Hematopoietic multipotent progenitor cell (in vitro differentiated cells): ENCODE measurements around the gene S100A7A. TPM values are rescaled to one million over a fixed set of nuclear protein-coding genes. Genes with fewer than 3 reads are reported as not detected.

Source experiments
- DNase-seq, 3 donors: peaks; one replicate each; pipeline ENCODE4 v3.0.0-alpha.2; 2011 to 2015; ENCODE audit warnings: low read depth in 2 of 3, low spot score in 2 of 3
- total RNA-seq: library from RNA; depleted of rRNA; stranded (reverse); fragments of >200 nt; gene quantifications from one replicate; pipeline ENCODE4 v1.2.3, GENCODE V29; 2012

Gene S100A7A
- not detected for total RNA-seq

DNA sequence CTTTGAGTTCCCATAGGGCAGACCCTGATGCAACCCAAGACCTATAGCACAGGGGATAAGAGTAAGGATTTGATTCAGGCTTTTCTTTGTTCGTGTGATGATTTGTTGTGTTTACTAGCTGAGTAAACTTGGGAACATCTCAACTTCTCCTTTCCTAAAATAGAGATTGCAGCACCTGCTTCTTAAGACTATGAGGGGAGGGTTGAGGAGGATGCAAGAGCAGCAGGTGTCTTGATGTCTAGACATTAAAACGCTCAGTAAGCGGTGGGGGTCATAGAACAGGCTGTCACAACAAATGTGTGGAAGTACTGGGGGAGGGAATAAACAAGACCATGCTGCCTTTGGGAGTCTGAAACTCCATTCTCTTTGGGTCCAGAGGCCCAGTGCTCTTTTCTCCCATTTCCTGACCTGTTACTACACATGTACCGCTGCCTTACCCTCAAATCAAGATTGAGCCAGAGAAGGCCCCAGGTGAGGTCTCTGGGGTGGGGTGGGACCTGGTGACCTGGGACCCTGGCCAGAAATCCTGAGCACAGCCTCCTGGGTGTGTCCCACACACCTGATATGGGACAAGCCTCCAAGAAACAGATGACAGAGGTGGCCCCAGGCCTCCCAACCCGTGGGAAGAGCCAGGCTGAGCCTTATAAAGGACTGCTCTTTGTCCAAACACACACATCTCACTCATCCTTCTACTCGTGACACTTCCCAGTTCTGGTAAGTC lies at the start of gene S100A7A:
S100A7A (plus strand) TSS at position 671 of the 721 bp plus-strand sequence. CDS start 1,563 bp downstream, outside the sequence.
- no peak for DNase-seq

DNA sequence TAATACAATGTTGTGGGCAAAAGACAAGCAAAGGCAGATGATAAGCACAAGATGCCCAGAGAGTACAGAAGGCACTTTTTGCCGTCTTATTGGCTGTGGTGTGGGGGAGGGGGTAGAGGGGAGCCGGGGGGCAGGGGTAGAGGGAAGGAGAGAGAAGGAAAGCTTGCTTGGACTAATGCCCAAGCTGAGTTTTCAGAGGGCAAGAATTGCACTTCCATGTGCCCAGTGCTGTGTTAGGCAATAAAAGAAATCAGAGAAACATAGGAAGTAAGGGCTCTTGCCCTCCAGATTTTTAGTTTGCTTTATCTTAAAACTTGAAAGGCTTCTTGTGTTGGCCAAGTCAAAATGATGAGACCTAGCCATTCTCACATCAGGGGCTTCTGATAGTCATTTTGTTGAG lies 49.2 kb upstream of the S100A7A start:
- DNase-seq: no peak

DNA sequence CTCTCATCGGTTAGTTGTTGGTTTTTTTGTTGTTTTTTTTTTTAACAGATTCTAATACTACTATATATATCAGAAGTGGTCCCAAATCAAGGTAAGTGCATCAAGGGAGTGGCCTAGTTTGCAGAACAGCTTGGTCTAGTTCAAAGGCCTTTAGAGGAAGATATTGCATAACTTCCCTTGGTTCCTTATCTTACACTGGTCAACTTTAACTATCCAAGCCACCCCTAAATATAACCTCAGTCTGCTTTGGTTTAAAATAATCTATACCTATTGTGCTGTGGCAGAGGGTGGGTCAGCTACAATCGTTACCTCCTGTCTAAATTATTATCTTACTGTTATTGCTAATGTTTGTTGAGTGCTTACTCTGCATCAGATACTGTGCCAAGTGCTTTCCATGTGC lies 47.8 kb upstream of the S100A7A start:
- DNase-seq: no peak

DNA sequence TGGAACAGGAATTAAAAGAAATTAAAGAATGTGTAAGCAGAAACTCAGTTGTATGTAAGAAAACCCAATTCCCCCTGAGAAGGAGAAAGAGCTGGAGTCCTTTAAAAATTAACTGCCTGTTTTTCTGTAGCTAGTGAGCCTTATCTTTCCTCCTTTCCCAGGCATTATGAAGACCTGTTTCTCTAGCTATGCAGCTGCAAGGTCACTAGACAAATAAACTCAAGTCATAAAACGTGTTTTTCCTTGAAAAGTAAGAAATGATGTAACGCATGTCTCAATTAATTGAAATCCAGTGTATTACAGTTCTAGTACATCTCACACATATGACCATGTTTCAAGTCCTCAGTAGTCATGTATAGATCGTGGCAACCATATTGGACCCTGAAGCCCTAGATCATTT lies 46.2 kb upstream of the S100A7A start:
- DNase-seq: no peak

DNA sequence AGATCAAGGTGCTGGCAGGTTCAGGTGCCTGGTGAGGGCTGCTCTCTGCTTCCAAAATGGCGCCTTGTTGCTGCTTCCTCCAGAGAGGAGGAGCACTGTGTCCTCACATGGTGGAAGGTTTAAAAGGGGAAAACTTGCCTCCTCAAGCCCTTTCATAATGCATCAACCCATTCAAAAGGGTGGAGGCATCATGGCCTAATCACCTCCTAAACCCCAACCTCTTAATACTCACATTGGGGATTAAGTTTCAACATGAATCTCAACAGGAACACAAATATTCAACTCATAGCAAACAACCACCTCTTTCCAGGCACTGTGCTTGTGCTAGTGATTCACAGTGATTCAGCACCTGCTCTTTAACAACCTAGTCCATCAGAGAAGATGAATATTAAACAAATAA lies 45.1 kb upstream of the S100A7A start:
- no peak for DNase-seq

DNA sequence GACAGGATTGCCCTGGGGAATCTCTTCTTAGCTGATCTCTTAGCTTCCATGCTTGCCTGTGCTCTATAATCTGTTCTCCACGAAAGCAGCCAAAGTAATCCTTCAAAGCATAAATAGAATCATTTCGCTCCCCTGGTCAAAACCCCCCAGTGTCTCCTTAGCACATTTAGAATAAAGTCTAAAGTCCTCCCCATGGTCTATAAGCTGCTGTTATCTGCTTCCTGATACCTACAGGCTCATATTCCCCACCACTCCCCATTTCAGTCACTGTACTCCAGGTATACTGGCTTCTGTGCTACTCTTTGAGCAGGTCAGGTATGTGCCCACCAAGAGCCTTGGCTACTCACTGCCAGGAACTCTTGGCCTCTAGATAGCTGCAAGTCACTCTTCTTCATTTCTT lies 43.7 kb upstream of the S100A7A start:
- DNase-seq: no peak

DNA sequence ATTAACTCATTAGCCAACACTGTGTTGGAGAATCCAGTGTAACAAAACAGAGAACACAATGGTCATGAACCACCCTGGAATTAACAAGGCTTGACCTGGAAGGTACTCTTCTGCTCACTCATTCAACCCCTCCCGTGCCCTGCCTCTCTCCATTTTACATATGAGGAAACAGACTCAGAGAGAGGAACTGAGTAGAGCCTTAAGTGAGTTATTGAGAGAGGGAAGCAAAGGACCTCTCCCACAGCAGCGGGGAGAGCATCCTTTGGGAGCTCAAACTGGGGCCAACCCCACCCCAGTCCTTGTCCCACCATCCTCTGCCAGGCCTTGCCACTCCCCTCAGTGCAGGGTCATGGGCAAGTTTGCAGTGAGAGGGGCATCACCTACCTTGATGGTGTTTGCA lies 42.2 kb upstream of the S100A7A start:
- no peak for DNase-seq

DNA sequence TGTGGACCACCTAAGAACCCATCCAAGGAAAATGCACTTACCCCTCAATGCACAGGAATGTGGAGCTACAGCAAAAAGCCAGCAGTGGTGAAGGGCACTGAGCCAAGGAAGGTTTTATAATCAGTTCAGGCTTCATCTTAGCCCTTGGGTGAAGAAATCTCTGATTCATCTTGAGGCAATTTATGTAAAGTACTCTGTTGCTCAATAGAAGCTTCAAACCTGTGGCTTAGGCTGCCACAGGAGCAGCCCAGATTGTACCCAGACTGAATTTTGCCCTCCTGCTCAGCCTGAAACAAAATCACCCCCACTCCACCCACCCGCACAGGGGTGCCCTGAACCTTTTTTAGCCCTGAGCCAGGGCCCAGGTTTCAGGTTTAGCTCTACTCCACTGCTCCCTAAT lies 40.8 kb upstream of the S100A7A start, which contains the start of gene S100A12:
S100A12 (minus strand) TSS at position 111 of the 400 bp plus-strand sequence. CDS start 1,029 bp downstream, outside the sequence.
- no peak for DNase-seq

DNA sequence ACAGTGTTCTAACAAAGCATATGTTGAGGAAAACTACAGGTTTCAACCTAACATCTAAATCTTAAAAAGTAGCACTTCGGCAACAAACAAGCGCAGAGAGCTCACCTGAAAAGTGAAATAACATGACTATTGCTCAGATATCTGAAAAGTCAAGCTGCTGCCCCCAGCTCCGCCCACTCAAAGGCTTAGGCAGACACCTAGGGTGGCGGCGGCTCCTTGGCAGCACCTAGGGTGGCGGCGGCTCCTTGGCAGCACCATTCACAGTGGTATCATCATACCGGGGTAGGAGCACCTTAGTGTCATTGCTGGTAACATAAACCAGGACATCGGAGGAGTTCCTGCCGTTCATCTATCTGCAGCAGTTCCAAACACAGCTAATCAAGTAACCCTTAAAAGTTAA lies 36.7 kb upstream of the S100A7A start:
- no peak for DNase-seq

DNA sequence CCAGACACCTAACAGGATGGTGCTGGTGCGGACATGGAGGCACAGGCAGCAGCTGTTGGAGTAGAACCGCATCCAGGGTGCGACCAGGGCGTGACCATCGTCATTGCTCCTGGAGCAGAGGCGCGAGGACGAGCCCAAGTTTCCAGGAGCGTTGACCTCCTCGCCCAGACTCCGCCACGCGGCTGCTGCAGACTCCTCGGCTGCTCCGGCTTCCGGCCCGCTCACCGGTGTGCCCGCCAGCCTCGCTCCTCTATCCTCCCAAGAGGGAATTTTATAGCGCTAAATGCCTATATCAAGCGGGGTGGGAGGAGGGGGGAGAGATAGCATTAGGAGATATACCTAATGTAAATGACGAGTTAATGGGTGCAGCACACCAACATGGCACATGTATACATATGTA lies 35.6 kb upstream of the S100A7A start:
- no peak for DNase-seq

DNA sequence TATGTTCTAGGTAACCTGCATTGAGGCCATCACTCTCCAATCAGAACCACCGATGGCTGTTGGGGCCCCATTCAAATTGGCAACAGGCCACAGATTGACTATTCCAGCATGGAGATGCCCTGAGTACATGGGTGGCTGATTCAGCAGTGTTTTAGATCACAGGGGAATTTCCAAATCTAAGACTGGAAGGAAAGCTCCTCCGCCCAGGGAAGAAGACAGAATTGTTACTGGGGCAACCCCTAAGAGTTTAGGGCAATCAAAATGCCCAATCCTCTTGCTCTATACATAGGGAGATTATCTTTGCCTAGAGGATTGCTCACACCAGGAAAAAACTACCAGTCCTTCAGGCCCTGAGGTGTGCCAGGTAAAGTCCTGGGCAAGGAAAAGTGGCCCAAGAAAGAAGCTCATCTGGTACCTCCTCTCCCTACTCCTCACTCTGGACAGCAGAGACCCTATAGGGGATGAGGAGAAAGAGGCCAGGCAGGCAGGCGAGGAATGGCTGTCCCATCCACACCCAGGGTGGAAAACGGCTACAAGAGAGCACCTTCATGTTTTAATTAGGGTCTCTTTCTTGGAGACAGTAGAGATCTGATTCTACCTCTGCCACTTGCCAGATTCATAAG lies 31.3 kb upstream of the S100A7A start:
- DNase-seq: no peak

DNA sequence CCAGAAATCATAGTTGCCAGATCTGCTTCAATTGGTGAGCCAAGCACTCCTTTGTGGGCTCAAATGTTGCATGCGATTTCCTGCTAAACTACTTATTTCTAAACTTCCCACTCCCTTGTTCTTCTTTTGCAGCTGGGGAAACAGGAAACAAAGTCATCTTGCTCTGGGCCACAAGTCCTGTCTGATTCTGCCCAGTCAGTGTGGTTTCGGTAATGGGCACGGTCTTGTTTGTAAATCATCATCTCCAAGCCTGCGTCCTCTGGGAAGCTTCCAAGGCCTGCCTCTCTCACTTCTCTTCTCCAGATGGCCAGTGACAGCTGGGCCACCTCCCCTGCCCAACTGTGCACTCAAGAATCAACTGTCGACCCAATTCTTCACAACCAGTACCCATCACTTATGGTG lies 29.8 kb upstream of the S100A7A start:
- DNase-seq: peak in 2 of 3 donors; percentile 72 to 76

DNA sequence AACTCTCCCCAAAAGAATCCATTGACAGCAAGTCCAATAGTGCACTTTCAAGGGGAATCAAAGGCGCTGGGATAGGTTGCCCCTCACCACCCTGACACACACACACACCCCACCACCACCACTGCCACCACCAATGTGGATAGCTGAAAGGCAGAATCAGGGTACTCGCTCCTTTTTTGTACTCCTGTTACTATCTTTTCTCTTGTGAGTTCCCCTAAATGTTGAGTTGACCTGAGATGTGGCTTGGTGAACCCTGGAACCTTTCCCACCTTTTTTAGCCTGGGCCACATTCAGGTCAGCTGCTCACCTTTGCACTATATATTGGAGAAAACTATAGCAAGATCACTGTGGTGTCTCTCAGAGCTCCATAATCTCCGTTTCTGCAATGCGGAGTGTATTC lies 29.3 kb upstream of the S100A7A start:
- no peak for DNase-seq

DNA sequence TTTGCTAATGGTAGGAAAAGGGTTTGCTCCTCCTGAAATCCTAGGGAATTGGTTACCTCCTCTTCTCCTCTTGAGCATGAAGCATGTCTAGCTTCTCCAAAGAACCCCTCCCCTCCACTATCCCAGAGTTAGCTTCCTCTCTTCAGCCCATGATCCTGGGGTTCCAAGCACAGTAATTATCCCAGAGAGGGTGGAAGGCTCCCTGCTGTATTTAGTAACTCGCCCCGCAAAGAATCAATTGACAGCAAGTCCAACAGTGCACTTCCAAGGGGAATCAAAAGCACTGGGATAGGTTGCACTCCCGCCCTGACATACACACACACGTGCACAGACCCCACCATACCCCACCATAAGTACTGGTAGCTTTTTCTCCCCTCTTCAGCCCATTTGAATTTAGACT lies 28.5 kb upstream of the S100A7A start:
- no peak for DNase-seq

DNA sequence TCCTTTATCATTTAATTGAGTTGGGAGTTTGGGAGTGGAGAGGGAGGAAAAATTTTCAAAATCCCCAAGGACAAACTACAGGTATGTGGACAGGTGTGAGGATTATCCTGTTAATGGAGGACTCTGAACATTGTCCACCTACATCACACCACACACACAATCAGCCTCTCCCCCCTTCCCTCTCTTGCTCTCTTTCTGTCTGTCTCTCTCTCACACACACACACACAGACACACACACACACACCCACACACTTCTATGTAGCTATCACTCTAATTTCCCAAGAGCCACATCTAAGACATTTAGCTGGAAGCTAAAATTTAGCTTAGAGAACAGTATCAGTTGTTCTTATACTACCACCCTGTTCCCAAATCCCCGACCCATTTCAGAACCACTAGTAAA lies 26.9 kb upstream of the S100A7A start:
- DNase-seq: no peak

DNA sequence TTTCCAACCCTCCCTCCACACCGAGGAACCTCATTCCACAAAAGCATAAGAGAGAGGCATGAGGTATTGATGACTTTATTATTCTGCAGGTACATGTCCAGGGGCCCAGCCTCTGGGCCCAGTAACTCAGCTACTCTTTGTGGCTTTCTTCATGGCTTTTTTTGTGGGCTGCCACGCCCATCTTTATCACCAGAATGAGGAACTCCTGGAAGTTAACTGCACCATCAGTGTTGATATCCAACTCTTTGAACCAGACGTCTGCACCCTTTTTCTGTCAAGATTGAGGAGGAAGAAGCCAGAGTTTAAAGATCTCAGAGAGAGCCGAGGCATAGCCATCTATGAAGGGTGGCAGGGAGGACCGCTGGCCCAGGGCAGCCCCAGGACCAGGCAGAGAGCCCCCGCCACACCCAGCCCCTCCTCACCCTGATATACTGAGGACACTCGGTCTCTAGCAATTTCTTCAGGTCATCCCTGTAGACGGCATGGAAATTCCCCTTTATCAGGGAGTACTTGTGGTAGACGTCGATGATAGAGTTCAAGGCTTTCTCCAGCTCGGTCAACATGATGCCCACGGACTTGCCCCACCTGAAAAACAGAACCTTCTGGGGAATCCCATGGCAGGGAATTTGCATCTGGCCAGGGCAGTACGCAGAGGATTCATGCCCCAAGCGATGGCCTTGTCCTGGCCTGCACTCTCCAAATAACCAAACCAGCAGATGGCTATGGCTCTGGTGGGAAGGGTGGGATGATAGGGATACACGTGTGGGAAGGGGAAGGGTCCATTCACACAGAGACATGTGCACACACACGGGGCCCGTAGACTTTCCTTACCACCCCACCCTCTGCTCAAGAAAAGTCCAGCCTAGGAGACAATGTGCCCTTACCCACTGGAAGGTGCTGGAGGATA lies 26.1 kb upstream of the S100A7A start:
- DNase-seq: peak in 1 of 3 donors; percentile 50

DNA sequence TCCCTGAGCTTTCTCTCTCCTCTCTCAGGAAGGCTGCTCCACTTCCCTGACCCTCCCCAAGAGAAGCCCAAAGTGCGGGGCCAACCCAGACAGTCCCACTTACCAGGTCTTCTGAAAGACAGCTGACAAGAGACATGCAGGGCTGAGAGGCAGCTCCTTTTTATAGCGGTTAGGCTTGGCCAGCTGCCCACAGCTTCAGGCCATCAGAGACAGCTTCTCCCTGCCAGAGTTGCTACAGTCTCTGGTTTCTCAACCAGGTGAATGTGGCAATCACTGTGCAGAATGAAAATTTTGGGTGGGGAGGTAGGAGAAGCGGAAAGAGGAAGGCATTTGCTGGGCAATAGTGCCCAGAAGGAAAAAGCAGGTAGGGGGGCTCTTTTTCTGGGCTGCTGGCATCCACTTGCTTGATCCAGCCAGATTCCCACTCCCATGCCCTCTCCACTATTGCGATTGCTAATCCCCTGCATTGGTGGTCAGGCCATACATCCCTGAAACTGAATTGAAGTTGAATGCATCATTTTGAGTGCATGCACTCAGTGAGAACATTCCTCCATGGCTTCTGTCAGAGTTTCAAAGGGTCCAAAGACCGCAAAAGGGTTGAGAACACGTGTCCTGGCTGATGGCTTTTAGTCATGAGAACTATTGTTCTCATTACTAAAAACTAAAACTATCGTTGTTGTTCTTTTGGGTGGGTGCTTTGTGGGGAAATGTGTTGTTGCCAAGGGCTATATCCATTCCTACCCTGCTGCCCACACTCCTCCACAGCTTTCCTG lies 25.2 kb upstream of the S100A7A start, which contains the start of gene S100A8:
S100A8 (minus strand) TSS at position 136 of the 773 bp plus-strand sequence. CDS start 538 bp downstream, outside the sequence.
- DNase-seq: peak in 1 of 3 donors; percentile 31

DNA sequence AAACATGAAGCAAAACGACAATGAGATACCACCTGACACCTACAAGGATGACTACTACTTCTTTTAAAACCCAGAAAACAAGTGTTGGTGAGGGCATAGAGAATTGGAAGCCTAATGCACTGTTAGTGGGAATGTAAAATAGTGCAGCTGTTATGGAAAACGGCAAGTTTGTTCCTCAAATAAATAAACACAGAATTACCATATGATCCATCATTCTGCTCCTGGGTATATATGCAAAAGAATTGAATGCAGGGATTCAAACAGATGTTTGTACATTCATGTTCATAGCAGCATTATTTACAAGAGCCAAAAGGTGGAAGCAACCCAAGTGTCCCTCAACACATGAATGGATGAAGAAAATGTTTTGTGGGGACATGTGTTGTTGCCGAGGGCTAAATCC lies 24.1 kb upstream of the S100A7A start:
- DNase-seq: no peak

DNA sequence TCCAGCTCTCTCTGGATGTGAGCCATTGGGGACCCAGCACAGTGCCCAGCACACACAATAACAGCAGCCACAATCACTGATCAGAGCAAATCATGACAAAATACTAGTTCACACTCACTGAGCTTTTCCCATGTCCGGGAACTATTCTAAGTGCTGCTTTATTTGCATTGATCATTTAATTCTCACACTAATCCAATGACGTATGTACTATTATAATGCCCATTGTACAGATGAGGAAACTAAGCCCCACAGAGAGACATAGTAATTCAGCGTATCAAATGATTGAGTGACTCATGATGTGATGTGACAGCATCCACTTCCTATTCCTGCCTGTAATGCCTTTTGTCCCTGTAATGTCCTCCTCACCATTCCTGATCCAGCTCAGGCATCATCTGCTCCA lies 23.5 kb upstream of the S100A7A start:
- DNase-seq: no peak

DNA sequence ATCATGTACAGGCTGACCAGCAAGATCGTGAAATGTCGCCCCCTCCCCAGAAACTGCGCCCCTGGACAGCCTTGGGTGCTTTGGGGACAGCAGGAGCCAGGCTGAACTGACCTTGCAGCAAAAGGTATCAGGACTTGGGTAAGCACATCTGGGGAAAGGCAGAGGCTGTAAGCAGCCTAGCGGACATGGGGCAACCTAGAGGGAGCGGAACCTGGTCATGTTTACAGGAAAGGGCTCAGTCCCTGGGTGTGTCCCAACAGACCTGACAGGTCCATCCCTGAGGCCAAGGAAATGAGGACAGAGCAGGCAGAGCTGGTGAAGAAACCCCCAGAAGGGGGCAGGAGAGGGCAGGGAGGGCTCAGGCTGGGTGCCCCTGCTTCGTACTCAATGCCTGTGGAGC lies 22.4 kb upstream of the S100A7A start:
- no peak for DNase-seq
